Daoy (cell line): ENCODE results near the gene NELL1. TPM values are rescaled to one million over a fixed set of nuclear protein-coding genes. Genes with fewer than 3 reads are reported as not detected.

Experiments used
- DNase-seq: peaks from one replicate; pipeline ENCODE4 v3.0.0-alpha.2; 2015; ENCODE audit warnings: low read depth
- total RNA-seq: library from RNA; depleted of rRNA; stranded (reverse); fragments of >200 nt; shearing (Covaris generic); gene quantifications from 2 replicates; pipeline ENCODE4 v1.2.3, GENCODE V29; 2014

The NELL1 gene
- total RNA-seq, 1 experiment from 2014 or later, result not detected

DNA sequence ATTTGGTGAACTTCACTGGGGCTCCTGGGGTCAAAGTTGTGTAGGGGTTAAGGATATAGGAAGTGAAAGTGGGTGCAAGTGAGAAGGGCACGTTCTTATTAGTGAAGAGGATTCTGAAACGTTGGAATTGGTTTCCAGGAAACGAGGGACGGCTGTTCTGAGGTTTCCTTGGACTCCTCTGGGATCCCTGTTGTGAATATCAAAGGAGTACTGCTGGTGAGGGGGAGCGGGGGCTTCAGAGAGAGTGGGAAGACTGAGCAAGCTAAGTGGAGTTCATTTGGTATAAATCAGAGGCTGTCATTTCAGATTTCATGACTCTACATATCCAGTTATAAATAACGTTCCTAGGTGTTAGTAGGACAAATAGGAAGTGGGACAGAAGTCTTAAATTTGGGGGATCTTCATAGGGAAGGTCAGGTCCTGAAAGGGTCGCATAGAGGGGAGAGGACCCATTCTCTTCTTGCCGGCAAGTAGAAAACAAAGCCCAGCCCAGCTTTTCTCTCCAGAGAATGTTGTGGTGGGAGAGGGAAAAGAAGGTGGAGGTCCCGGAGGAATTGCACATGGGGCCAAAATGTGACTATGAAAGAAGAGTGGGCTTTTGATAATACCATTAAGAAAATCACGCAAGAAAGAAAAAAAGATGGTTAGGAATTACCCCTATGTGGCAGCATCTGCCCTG is 1.1 kb upstream of the NELL1 start:
- no peak for DNase-seq

DNA sequence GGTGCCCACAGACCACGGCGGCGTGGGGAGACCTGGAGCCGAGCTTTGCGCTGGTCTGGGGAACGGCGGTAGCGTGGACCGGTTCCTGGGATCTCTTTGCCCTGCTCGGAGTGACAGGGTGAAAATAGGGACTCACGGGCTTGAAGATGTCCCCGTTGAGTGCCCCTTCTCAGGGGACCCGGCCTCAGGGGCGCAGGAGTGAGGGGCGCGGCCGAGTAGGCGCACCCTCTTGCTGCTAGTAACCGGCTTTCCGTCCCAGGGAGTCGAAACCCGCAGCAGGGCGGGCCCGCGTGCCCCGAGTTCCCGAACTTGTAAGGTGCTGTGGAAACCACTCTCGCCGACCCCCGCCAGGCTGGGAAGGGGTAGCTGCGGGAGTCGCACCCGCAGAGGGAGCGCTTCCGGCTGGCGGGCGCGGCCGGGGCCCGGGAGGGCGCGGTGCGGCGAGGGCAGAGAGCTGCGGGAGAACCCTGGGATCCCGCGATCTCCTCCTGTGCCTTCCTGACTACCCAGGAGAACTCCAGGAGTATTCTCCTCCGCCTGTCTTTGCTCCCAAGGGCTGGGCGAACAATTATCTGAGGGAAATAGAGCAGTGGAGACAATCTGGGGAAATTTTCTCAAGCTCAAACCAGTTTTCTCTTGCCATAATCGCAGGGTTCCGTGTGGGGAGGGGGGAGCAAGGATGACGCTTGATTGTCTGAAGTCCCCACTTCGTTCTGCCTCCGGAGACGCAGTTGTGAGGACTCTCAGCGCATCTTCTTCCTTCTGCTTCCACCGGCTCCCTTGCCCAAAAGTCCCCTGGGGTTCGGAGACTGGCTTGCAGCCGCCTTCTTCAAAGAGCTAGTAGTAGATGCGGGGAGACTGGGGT is 666 bp downstream of the NELL1 start:
- no peak for DNase-seq

DNA sequence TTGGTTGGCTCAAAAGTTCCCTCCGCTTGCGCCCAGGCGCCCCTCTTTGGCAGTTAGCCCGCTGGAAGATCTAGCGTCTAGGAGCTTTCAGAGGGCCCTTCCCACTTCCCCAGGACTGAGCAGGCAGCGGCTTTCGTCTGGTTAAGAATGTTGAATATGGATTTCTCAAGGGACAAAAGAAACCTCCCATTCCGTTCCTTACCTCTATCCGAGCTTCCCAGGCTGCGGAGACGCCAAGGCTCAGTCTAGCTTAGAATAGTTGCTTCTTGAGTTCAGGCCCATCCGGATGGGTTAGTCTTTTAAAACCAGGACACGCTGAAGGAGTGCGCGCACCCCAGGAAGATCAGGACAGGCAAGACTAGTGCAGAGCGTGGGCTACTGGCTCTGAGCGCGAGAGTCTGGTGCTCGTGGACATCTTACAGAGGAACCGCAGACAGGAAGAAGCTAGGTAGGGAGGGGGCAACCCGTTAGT is 1.6 kb downstream of the NELL1 start:
- no peak for DNase-seq

- DNase-seq, result no peak
Measured at GRCh38 chr11:20671856-20672546, 2.6 kb downstream of the NELL1 start.

GRCh38 chr11:20672575-20672974 is 3.2 kb downstream of the NELL1 start:
- no peak for DNase-seq

DNA sequence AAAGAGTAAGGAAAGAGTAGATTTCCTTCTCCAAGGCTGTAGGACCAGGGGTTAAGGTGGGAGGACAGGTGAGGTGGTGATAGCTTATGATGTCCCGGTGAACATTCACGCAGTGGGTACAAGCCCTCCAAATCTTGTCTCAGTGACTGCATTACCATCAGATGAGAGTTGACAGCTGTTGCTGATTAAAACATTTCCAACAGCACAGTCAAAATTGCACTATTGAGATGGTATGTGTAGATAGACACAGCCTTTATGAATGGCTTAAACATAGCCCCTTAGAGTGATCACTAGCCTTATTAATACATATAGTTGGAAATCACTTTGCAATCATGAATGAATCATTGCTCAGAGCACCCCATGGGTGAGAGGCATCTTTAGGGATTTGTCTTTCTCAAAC is 7.3 kb downstream of the NELL1 start:
- no peak for DNase-seq

GRCh38 chr11:20688761-20689160 is 19.4 kb downstream of the NELL1 start:
- no peak for DNase-seq

- no peak for DNase-seq
Measured at GRCh38 chr11:20707876-20708275, 38.5 kb downstream of the NELL1 start.

DNA sequence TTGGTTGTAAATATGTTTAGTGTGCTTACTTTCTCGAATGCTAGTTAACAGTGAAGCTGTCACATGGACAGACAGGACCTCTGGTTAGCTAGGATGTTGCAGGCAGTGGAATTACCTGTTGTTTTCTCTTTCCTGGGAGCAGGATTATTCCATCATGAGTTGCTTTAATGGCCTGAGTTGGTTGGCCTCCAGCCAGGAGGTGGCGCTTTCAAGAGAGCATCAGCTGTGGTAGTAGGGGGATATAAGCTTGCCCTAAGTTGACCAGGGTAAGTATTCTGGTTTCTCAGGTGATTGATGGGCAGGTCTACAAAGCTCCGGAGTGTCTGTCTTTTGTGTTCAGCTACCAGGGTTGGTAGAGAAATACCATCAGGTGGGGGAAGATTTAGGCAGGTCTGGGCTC is 43.5 kb downstream of the NELL1 start:
- DNase-seq, result no peak

GRCh38 chr11:20715464-20715863 is 46.1 kb downstream of the NELL1 start:
- no peak for DNase-seq

DNA sequence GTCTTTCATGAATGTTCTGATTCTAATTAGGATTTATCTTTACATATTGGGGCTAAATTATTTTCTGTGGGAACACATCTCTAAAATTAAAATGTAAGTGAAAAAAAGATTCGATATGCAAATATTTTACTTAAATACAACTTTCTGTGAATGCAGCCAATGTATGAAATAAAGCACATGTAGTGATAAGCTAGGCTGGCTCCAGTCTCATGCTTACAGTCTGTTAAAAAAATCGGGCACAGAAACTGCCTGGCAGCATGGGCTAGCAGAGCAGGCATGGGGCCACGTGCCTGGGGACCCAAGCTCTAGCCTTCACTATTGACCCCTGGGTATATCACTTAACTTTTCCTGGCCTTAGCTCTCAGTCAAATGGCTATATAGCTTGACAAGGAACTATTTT is 46.5 kb downstream of the NELL1 start:
- DNase-seq, result no peak

DNA sequence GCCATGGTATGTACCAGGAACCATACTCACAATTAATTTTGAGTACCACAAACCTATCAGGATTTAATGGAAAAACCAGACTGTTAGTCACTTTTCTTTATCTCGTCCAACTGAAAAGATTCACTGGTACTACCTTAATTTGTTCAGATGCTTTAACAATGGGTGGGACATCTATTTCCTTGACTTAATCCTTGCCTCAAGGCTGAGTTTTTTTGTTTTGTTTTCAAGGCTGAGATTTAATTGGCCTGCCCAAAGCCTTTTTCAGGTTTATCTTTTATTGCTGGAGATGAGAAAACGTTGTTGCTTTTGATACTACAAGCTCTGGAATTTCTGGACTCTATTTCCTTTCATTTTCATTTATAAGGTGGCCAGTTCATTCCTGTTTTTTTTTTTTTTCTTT is 50.4 kb downstream of the NELL1 start:
- DNase-seq, result no peak

DNA sequence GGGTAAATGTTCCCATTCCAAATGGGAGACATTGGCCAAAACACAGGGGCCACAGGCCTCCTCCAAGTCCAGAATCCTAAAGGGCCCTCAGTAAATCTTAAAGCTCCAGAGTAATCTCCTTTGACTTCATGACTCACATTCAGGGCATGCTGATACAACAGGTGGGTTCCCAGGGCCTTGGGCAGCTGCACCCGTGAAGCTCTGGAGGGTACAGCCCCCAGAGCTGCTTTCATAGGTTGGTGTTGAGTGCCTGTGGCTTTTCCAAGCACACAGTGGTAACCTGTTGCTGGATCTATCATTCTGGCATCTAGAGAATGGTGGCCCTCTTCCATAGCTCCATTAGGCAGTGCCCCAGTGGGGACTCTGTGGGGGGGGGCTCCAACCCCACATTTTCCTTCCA is 54.0 kb downstream of the NELL1 start:
- DNase-seq, result no peak

DNA sequence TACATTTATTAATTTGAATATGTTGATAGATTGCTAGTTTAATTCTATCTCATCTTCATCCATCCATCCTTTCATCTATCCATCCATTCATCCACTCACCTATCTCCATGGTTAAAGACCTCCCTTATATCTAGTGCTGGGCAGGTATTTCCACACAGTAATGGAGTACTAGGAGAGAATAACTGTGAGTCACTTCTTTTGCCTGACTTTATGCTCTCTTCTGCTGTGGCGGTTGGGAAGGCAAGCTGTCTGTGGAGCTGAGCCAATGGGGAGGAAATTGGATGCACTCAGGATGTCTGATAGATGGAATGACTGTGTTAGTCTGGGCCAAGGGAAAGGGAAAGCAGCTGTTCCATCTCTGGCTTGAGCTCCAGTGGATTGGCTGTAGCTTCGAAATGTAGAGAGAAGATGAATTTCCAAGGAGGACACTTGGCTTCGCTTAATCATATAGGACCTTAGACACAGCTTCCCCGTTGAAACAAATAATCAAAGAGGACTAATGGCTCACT is 60.3 kb downstream of the NELL1 start:
- DNase-seq, result no peak

GRCh38 chr11:20731676-20732215 is 62.4 kb downstream of the NELL1 start:
- no peak for DNase-seq

DNA sequence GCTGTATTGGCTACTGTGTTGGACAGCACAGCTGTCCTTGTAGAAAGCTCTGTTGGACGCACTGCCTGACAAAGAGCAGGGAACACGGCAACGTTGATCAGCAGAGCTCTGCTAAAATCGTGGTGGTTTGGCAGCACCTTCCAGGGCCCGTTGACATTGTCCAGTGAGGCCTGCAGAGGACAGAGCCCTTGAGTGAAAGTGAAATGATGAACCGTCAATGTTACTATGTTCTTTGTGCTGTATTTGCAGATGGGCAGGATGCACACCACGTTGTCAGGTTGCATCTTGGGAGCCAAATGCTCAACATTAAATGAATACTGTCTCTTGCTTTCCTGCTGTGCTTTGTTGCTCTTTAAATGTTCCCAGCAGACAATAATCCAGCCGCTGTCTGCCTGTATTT is 69.7 kb downstream of the NELL1 start:
- DNase-seq, result no peak

- DNase-seq, result no peak
Measured at GRCh38 chr11:20739577-20739976, 70.2 kb downstream of the NELL1 start.

GRCh38 chr11:20754933-20755332 is 85.5 kb downstream of the NELL1 start:
- DNase-seq, result no peak

DNA sequence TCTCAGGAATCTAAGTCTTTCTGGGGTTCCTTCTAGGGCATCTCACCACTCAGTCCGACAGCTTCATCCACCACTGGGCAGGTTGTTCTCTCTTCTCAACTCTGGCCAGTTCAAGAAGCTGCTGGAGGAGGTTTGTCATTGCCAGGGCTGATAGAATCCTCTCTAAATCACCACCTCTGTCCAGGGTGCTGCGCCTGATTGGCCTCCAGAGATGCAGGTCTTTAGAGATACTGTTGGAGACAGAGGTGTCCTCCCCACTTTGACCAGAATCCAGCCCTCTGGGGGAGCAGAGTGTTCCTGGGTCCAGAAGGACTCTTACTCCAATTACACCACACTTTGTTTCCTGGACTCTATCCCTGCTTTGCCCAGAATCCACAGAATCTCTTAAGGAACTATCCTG is 90.2 kb downstream of the NELL1 start:
- no peak for DNase-seq

DNA sequence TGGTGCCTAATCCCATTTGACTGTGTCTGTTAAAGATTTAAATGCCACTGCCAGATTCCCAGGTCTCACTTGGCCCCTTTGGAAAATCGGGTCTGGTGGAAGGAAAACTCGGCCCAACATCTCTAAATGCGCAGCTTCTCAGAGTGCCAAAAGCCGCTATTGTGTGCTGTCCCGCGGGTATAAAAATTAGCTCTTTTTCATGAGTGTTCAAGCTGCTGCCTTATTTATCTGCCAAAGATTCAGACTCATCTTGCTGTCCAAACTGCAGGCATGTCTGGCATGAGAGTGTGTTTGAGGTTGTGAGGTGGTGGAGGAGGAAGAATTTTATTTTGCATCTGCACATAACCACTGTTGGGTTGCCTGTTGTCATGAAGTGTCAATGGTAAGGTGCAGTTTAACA is 91.4 kb downstream of the NELL1 start:
- DNase-seq, result no peak

- DNase-seq, result no peak
Measured at GRCh38 chr11:20762116-20762844, 92.9 kb downstream of the NELL1 start.
